GM10266 (cell line): ENCODE data around the gene ESR2.

Source experiments
- DNase-seq: peaks from one replicate; pipeline ENCODE4 v3.0.0; 2012; ENCODE audit errors: extremely low spot score
- CTCF ChIP-seq: IDR thresholded peaks from 2 replicates; pipeline ENCODE4 v1.5.1; 2012; ENCODE audit warnings: mild to moderate bottlenecking, low read depth; ENCODE audit not compliant: control insufficient read depth, insufficient read depth; ENCODE audit errors: missing control alignments

Gene ESR2

GRCh38 chr14:64176330-64176729 is 117.8 kb downstream of the ESR2 start:
- TF ChIP-seq CTCF, result no peak
- no peak for DNase-seq

- TF ChIP-seq CTCF, result no peak
- no peak for DNase-seq
These were observed 119.0 kb downstream of the ESR2 start for GRCh38 chr14:64174922-64175782.

GRCh38 chr14:64170181-64170580 is 124.0 kb downstream of the ESR2 start:
- no peak for DNase-seq
- no peak for TF ChIP-seq CTCF

GRCh38 chr14:64159588-64159987 is 134.6 kb downstream of the ESR2 start:
- no peak for DNase-seq
- peak; percentile 26 for TF ChIP-seq CTCF

GRCh38 chr14:64158608-64159007 is 135.6 kb downstream of the ESR2 start:
- no peak for TF ChIP-seq CTCF
- no peak for DNase-seq

- DNase-seq, result no peak
- no peak for TF ChIP-seq CTCF
These were observed 144.2 kb downstream of the ESR2 start for GRCh38 chr14:64149921-64150320.

- TF ChIP-seq CTCF, result no peak
- no peak for DNase-seq
These were observed 146.9 kb downstream of the ESR2 start for GRCh38 chr14:64147126-64147790.
